Posterior cingulate gyrus (tissue), 11 donors: ENCODE measurements around the gene ACOXL.

Experiments
- DNase-seq, 10 donors: peaks; one replicate each; pipeline versions ENCODE4 v3.0.0 to v3.0.0-alpha.2; 2020 to 2021; ENCODE audit warnings: mixed read lengths in 3 of 10
- intact Hi-C: fragments of 100-400 bp; cut with DNase I; formaldehyde crosslinking; loops from one replicate; pipeline ENCODE4 v1.15.1; 2023

Gene ACOXL

GRCh38 chr2:110818767-110819481 lies 86.6 kb downstream of the ACOXL start:
- no peak for DNase-seq
- intact Hi-C loops = no loop called here

- intact Hi-C loops = no loop called here
- DNase-seq = no peak
Measured at GRCh38 chr2:110819711-110820110, 87.3 kb downstream of the ACOXL start.

GRCh38 chr2:110820128-110820527 lies 87.8 kb downstream of the ACOXL start:
- DNase-seq = no peak
- intact Hi-C loops = no loop called here

GRCh38 chr2:110823165-110823564 lies 90.8 kb downstream of the ACOXL start:
- intact Hi-C loops = no loop called here
- DNase-seq = no peak

- intact Hi-C loops = no loop called here
- no peak for DNase-seq
Measured at GRCh38 chr2:110827511-110827910, 95.1 kb downstream of the ACOXL start.

- intact Hi-C loops = no loop called here
- DNase-seq = no peak
Measured at GRCh38 chr2:110828330-110828729, 96.0 kb downstream of the ACOXL start.

- intact Hi-C loops = no loop called here
Measured at GRCh38 chr2:110829413-110830146, 97.2 kb downstream of the ACOXL start.

GRCh38 chr2:110832740-110833139 lies 100.4 kb downstream of the ACOXL start:
- intact Hi-C loops = no loop called here
- DNase-seq = no peak

More at GRCh38 chr2:110829413-110830146, 97.2 kb downstream of the ACOXL start:
- DNase-seq = no peak

GRCh38 chr2:110834134-110834827 lies 101.9 kb downstream of the ACOXL start:
- intact Hi-C loops = no loop called here
- no peak for DNase-seq

- no peak for DNase-seq
- intact Hi-C loops = no loop called here
Measured at GRCh38 chr2:110836671-110837070, 104.3 kb downstream of the ACOXL start.

- no peak for DNase-seq
- intact Hi-C loops = no loop called here
Measured at GRCh38 chr2:110837446-110838409, 105.4 kb downstream of the ACOXL start.

- no peak for DNase-seq
Measured at GRCh38 chr2:110838657-110839384, 106.4 kb downstream of the ACOXL start.

GRCh38 chr2:110840508-110840907 lies 108.1 kb downstream of the ACOXL start:
- intact Hi-C loops = no loop called here
- no peak for DNase-seq

More at GRCh38 chr2:110838657-110839384, 106.4 kb downstream of the ACOXL start:
- intact Hi-C loops = no loop called here

GRCh38 chr2:110842048-110842447 lies 109.7 kb downstream of the ACOXL start:
- DNase-seq = no peak
- intact Hi-C loops = no loop called here

- no peak for DNase-seq
- intact Hi-C loops = no loop called here
Measured at GRCh38 chr2:110843496-110843895, 111.1 kb downstream of the ACOXL start.

- intact Hi-C loops = no loop called here
- DNase-seq = no peak
Measured at GRCh38 chr2:110843959-110844510, 111.7 kb downstream of the ACOXL start.

- intact Hi-C loops = no loop called here
- no peak for DNase-seq
Measured at GRCh38 chr2:110847651-110848050, 115.3 kb downstream of the ACOXL start.

GRCh38 chr2:110848071-110848470 lies 115.7 kb downstream of the ACOXL start:
- intact Hi-C loops = no loop called here

GRCh38 chr2:110848519-110849030 lies 116.2 kb downstream of the ACOXL start:
- no peak for DNase-seq
- intact Hi-C loops = no loop called here

More at GRCh38 chr2:110848071-110848470, 115.7 kb downstream of the ACOXL start:
- no peak for DNase-seq
